SU-DHL-6 (cell line): ENCODE data around the gene B3GAT1.

Experiments used
- H2AFZ ChIP-seq: fragments of 200-600 bp; sonication (generic); 2 replicates; pipeline ENCODE4 v1.6.1; 2014; ENCODE audit warnings: low read depth, mild to moderate bottlenecking, moderate library complexity, mixed read lengths, antibody characterized with exemption, low read length; ENCODE audit not compliant: severe bottlenecking
- H3F3A ChIP-seq: fragments of 200-600 bp; shearing (Covaris generic); 2 replicates; pipeline ENCODE4 v1.6.0; 2016; ENCODE audit warnings: antibody characterized with exemption, mild to moderate bottlenecking; ENCODE audit not compliant: insufficient read depth
- H3K27ac ChIP-seq: fragments of 200-600 bp; sonication (generic); 2 replicates; pipeline ENCODE4 v1.5.1; 2016; ENCODE audit warnings: low read depth, mild to moderate bottlenecking, low read length, moderate library complexity, mixed read lengths
- H3K27me3 ChIP-seq: fragments of 200-600 bp; sonication (generic), shearing (Covaris generic); 2 replicates; pipeline ENCODE4 v1.6.0; 2014; ENCODE audit warnings: mild to moderate bottlenecking, low read length
- H3K36me3 ChIP-seq: fragments of 200-600 bp; sonication (generic); 2 replicates; pipeline ENCODE4 v1.6.1; 2014; ENCODE audit warnings: mild to moderate bottlenecking, low read length, mixed read lengths
- H3K4me2 ChIP-seq: fragments of 300-600, 200-600 bp; shearing (Covaris generic), sonication (generic); 2 replicates; pipeline ENCODE4 v1.6.0; 2014; ENCODE audit warnings: low read length, low read depth, mild to moderate bottlenecking; ENCODE audit not compliant: poor library complexity, severe bottlenecking
- H3K4me3 ChIP-seq: fragments of 200-600 bp; sonication (generic); 2 replicates; pipeline ENCODE4 v1.5.1; 2014; ENCODE audit warnings: antibody characterized with exemption, low read length, mild to moderate bottlenecking, mixed read lengths; ENCODE audit not compliant: insufficient read depth, poor library complexity, severe bottlenecking
- H3K79me2 ChIP-seq: fragments of 200-600 bp; sonication (generic); 2 replicates; pipeline ENCODE4 v1.6.1; 2014; ENCODE audit warnings: mild to moderate bottlenecking, low read length, moderate library complexity; ENCODE audit not compliant: insufficient read depth
- H3K9ac ChIP-seq: fragments of 200-600 bp; sonication (generic); 2 replicates; pipeline ENCODE4 v1.7.0; 2014; ENCODE audit warnings: mild to moderate bottlenecking, low read length
- H3K9me2 ChIP-seq: fragments of 200-600 bp; sonication (generic); replicated peaks from 2 replicates; pipeline ENCODE4 v1.6.1; 2014; ENCODE audit warnings: low read length; ENCODE audit not compliant: insufficient read depth
- H3K9me3 ChIP-seq: fragments of 200-600 bp; sonication (generic); 2 replicates; pipeline ENCODE4 v1.6.1; 2014; ENCODE audit warnings: low read length, mixed read lengths; ENCODE audit not compliant: insufficient read depth
- H4K20me1 ChIP-seq: fragments of 200-600 bp; sonication (generic); 2 replicates; pipeline ENCODE4 v1.6.1; 2014; ENCODE audit warnings: low read depth, mild to moderate bottlenecking, antibody characterized with exemption, low read length, moderate library complexity, mixed read lengths
- EZH2phosphoT487 ChIP-seq: fragments of 200-600 bp; sonication (generic), shearing (Covaris generic); conservative IDR thresholded peaks from 2 replicates; pipeline ENCODE4 v1.6.1; 2018; ENCODE audit warnings: mild to moderate bottlenecking, antibody characterized with exemption, low read length, moderate library complexity, mixed read lengths
- TF ChIP-seq, protein P1 (sequence below): fragments of 200-600 bp; sonication (generic); IDR thresholded peaks from one replicate; pipeline ENCODE4 v1.5.1; 2017; ENCODE audit warnings: antibody characterized with exemption, mild to moderate bottlenecking, low read length, moderate library complexity; ENCODE audit not compliant: insufficient read depth, poor library complexity, severe bottlenecking

The B3GAT1 gene

DNA sequence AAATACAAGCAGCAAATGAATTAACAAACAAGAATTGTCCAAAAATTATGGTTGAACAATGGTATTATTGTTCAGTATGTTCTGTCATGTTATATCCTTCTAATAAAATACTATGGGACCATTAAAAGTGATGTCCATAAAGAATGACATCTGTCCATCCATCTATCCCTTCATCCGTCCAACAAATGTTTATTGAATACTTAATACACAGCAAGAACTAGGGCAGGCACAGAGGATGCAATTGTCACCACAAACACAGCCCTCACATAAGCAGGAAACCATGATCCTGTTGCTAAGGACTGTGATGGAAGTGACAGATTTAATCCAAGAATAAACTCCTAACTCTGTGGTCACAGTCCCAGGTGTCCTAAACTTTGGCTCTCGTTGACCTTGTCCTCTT is 20.7 kb upstream of the B3GAT1 start:
- Histone ChIP-seq H3K9me2 (no peaks in the 10 kb centered on the region), H3K4me2 (no peak overlapping the region), H3K36me3 (no peaks in the 10 kb centered on the region), H4K20me1 (no peaks in the 10 kb centered on the region), H3K79me2 (no peaks in the 10 kb centered on the region), H3K9me3 (no peaks in the 10 kb centered on the region), H3F3A (no peaks in the 10 kb centered on the region), H3K4me3 (no peak overlapping the region), H3K27me3 (no peaks in the 10 kb centered on the region), H3K27ac (no peak overlapping the region), H2AFZ (no peak overlapping the region), H3K9ac (no peak overlapping the region)
- no peak for TF ChIP-seq EZH2phosphoT487
- TF ChIP-seq, protein P1, sequence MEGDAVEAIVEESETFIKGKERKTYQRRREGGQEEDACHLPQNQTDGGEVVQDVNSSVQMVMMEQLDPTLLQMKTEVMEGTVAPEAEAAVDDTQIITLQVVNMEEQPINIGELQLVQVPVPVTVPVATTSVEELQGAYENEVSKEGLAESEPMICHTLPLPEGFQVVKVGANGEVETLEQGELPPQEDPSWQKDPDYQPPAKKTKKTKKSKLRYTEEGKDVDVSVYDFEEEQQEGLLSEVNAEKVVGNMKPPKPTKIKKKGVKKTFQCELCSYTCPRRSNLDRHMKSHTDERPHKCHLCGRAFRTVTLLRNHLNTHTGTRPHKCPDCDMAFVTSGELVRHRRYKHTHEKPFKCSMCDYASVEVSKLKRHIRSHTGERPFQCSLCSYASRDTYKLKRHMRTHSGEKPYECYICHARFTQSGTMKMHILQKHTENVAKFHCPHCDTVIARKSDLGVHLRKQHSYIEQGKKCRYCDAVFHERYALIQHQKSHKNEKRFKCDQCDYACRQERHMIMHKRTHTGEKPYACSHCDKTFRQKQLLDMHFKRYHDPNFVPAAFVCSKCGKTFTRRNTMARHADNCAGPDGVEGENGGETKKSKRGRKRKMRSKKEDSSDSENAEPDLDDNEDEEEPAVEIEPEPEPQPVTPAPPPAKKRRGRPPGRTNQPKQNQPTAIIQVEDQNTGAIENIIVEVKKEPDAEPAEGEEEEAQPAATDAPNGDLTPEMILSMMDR = no peak

DNA sequence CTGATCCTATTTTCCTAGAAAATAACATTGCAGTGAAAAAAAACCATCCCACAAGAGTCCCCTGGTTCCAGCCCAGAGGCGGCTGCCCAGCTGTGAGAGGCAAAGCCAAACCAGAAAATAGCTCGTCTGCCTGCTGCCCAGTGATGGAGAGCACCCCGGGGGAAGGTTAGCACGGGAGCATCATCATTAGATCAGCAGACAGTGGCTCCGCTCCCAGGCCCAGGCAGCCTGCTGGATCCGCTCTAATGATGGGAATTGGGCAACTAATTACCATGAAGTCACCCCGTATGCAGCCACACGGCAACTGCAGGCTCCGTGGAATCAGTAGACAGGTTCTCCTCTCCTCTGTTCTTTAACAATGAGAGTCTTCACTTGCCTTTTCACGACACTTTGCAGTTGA is 17.1 kb upstream of the B3GAT1 start:
- Histone ChIP-seq H3K4me2 (no peak overlapping the region), H3K9me2 (no peaks in the 10 kb centered on the region), H2AFZ (no peak overlapping the region), H3K9me3 (no peaks in the 10 kb centered on the region), H3K27me3 (no peaks in the 10 kb centered on the region), H3K27ac (no peak overlapping the region), H3K79me2 (no peaks in the 10 kb centered on the region), H3F3A (no peaks in the 10 kb centered on the region), H3K36me3 (no peaks in the 10 kb centered on the region), H3K4me3 (no peak overlapping the region), H3K9ac (no peak overlapping the region), H4K20me1 (no peaks in the 10 kb centered on the region)
- TF ChIP-seq EZH2phosphoT487 = no peak
- TF ChIP-seq, protein P1 = no peak

DNA sequence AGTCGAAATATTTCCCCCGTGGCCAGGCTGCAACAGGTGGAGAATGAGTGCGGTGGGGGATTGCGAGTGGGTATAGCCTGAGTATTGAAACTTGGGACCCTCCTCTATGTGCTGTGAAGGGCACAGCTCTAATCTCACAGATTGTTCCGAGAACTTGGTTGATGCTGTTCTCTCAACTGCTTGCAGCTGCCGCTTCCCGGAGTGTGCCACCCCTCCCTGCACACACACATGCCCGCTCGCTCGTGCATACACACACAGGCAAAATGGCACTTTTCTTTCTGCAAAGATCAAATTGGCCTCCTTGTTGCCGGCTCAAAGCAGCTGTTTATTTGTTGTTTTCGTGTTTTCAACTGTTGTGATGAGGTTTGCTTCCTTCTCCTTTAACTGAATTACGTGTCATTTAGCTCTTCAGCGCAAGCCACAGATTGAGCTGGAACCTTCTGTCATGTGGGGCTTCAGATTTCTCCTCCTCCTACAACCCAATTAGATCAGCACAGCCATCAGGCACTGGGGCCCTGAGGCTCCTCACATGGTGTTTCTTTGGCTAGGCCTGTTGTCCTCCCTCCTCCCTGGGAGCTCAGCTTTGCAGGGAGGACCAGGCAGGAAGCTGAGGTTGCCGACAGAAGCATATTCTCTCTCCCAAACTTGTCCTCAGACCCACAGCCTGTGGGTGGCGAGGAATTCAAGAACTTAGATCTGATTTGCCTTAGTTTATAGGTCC is 13.9 kb upstream of the B3GAT1 start:
- no peaks in the 10 kb centered on the region for H3K9me3 ChIP-seq
- H3K36me3 ChIP-seq = no peaks in the 10 kb centered on the region
- H4K20me1 ChIP-seq = no peaks in the 10 kb centered on the region
- H2AFZ ChIP-seq = no peak overlapping the region
- no peaks in the 10 kb centered on the region for H3K79me2 ChIP-seq
- H3K27me3 ChIP-seq = no peaks in the 10 kb centered on the region
- TF ChIP-seq, protein P1 = no peak
- no peak for TF ChIP-seq EZH2phosphoT487
- H3K9me2 ChIP-seq = no peaks in the 10 kb centered on the region
- H3K9ac ChIP-seq = no peak overlapping the region
- no peak overlapping the region for H3K4me3 ChIP-seq
- no peak overlapping the region for H3K4me2 ChIP-seq
- H3F3A ChIP-seq = no peaks in the 10 kb centered on the region
- H3K27ac ChIP-seq = no peak overlapping the region
